ENCODE measurements around the gene MED17. TPM values are rescaled to one million over a fixed set of nuclear protein-coding genes. Genes with fewer than 3 reads are reported as not detected.

The MED17 gene
- total RNA-seq, 1 donor from 2014 or later = 21.0 TPM

DNA sequence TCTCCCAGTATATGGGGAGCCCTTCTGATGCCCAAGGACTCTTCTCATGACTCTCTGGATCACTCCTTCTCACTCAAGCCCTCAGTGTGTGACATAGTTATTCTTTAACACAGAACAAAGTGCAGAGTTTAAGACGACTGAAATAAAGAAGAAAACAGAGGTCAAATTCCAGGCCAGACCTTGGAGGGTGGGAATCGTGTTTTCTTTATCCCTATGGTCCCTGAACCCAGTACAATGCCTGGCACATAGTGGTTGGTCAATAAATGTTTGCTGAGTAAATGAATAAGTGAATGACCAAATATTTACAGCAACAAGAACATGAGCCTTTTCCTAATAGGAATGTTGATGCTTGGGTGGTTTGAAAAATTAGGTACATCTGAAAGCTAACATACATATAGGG is 37.5 kb downstream of the MED17 start:
- Histone ChIP-seq H3K9me3 (replicated peaks) (no peaks in the 10 kb centered on the region), H3K27me3 (ENCODE audit: low read depth) (no peaks in the 10 kb centered on the region), H3K4me1 (peaks cover 20% of the 10 kb centered on the region), H3K4me3 (no peak overlapping the region), H3K27ac (replicated peaks) (no peak overlapping the region), H3K36me3 (no peaks in the 10 kb centered on the region)
- no peak for TF ChIP-seq CTCF (IDR thresholded peaks at IDR 0.05; ENCODE audit: borderline replicate concordance)
- intact Hi-C loops (cut with micrococcal nuclease) = no loop called here
- no peak for DNase-seq

DNA sequence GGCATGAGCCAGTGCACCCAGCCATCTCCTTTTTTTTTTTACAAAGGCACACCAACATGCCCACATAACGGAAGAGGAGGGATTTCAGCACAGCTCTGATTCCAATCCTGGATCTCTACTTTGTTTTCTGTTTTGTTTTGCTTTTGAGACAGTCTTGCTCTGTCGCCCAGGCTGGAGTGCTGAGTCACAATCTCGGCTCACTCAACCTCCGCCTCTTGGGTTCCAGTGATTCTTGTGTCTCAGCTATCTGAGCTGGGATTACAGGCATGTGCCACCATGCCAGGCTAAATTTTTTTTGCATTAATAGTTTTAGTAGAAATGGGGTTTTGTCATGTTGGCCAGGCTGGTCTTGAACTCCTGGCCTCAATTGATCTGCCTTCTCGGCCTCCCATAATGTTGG is 38.3 kb downstream of the MED17 start:
- intact Hi-C loops (cut with micrococcal nuclease) = no loop called here
- Histone ChIP-seq H3K4me3 (no peak overlapping the region), H3K27me3 (ENCODE audit: low read depth) (no peaks in the 10 kb centered on the region), H3K9me3 (replicated peaks) (no peaks in the 10 kb centered on the region), H3K4me1 (peaks cover 14% of the 10 kb centered on the region), H3K27ac (replicated peaks) (no peak overlapping the region), H3K36me3 (no peaks in the 10 kb centered on the region)
- no peak for DNase-seq
- TF ChIP-seq CTCF (IDR thresholded peaks at IDR 0.05; ENCODE audit: borderline replicate concordance) = no peak

- H3K27ac ChIP-seq (replicated peaks) = no peak overlapping the region
- H3K4me3 ChIP-seq = no peak overlapping the region
- no peak for DNase-seq
- no peaks in the 10 kb centered on the region for H3K9me3 ChIP-seq (replicated peaks)
- H3K4me1 ChIP-seq = peaks cover 5% of the 10 kb centered on the region
- no peaks in the 10 kb centered on the region for H3K36me3 ChIP-seq
- no peaks in the 10 kb centered on the region for H3K27me3 ChIP-seq (ENCODE audit: low read depth)
- intact Hi-C loops (cut with micrococcal nuclease) = no loop called here
- TF ChIP-seq CTCF (IDR thresholded peaks at IDR 0.05; ENCODE audit: borderline replicate concordance) = no peak
Measured at GRCh38 chr11:93823210-93823609, 39.1 kb downstream of the MED17 start.

DNA sequence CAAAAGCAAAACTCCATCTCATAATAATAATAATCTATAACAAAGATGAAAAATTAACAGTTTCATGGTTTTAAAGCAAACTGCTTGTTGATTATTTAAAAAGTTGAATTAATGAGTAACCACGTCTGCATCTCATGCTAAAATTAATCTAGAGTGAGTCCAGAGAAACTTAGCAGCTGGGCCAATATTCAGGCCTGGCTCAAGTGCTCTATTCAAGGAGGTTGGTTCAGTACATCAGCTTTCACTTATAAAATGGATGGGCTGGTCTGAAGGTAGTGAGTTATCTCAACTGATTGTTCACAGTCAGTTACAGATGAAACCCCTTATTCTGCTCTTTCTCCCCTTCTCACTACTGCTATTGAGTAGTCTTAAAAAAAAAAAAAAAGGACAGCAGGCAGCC is 43.3 kb downstream of the MED17 start:
- no peaks in the 10 kb centered on the region for H3K9me3 ChIP-seq (replicated peaks)
- no peaks in the 10 kb centered on the region for H3K4me1 ChIP-seq
- TF ChIP-seq CTCF (IDR thresholded peaks at IDR 0.05; ENCODE audit: borderline replicate concordance) = no peak
- H3K4me3 ChIP-seq = no peak overlapping the region
- no peaks in the 10 kb centered on the region for H3K36me3 ChIP-seq
- DNase-seq = no peak
- H3K27ac ChIP-seq (replicated peaks) = no peak overlapping the region
- H3K27me3 ChIP-seq (ENCODE audit: low read depth) = no peaks in the 10 kb centered on the region
- intact Hi-C loops (cut with micrococcal nuclease) = no loop called here

GRCh38 chr11:93829598-93829997 is 45.5 kb downstream of the MED17 start:
- H3K4me1 ChIP-seq = no peaks in the 10 kb centered on the region
- no peaks in the 10 kb centered on the region for H3K27me3 ChIP-seq (ENCODE audit: low read depth)
- H3K36me3 ChIP-seq = no peaks in the 10 kb centered on the region
- TF ChIP-seq CTCF (IDR thresholded peaks at IDR 0.05; ENCODE audit: borderline replicate concordance) = no peak
- H3K27ac ChIP-seq (replicated peaks) = no peak overlapping the region
- no peaks in the 10 kb centered on the region for H3K9me3 ChIP-seq (replicated peaks)
- intact Hi-C loops (cut with micrococcal nuclease) = no loop called here
- no peak overlapping the region for H3K4me3 ChIP-seq
- DNase-seq = no peak

Measured in left ventricle myocardium inferior (tissue), 1 donor.